Stomach smooth muscle (tissue), 2 donors: Measurements from ENCODE around the gene SARS1.
"Not testable (repeated sequence)": the region's sequence is repeated elsewhere in the genome, so short reads cannot be mapped to it uniquely, and the experiment has no call there.

Experiments used
- H3K27ac ChIP-seq: one replicate; pipeline ENCODE4 v1.7.0; 2013; ENCODE audit warnings: mild to moderate bottlenecking, low read length, inconsistent platforms
- H3K27me3 ChIP-seq, 2 donors: one replicate each; pipeline ENCODE4 v1.7.0; 2013; ENCODE audit warnings: low read length in 2 of 2; ENCODE audit not compliant: insufficient read depth in 2 of 2, control insufficient read depth in 1 of 2
- H3K36me3 ChIP-seq, 2 donors: one replicate each; pipeline ENCODE4 v1.7.0; 2013; ENCODE audit warnings: low read length in 2 of 2; ENCODE audit not compliant: control insufficient read depth in 2 of 2, insufficient read depth in 2 of 2
- H3K4me1 ChIP-seq: one replicate; pipeline ENCODE4 v1.7.0; 2013; ENCODE audit warnings: low read length; ENCODE audit not compliant: control insufficient read depth, insufficient read depth
- H3K4me3 ChIP-seq, 2 donors: one replicate each; pipeline ENCODE4 v1.7.0; 2013; ENCODE audit warnings: low read length in 2 of 2
- H3K9ac ChIP-seq, 2 donors: one replicate each; pipeline ENCODE4 v1.7.0; 2013; ENCODE audit warnings: low read length in 2 of 2, mild to moderate bottlenecking in 1 of 2
- H3K9me3 ChIP-seq, 2 donors: one replicate each; pipeline ENCODE4 v1.7.0; 2013; ENCODE audit warnings: low read length in 2 of 2; ENCODE audit not compliant: control insufficient read depth in 2 of 2
- donor health status: healthy.
- donor health status: Pancreatic carcinoma.

The SARS1 gene

DNA sequence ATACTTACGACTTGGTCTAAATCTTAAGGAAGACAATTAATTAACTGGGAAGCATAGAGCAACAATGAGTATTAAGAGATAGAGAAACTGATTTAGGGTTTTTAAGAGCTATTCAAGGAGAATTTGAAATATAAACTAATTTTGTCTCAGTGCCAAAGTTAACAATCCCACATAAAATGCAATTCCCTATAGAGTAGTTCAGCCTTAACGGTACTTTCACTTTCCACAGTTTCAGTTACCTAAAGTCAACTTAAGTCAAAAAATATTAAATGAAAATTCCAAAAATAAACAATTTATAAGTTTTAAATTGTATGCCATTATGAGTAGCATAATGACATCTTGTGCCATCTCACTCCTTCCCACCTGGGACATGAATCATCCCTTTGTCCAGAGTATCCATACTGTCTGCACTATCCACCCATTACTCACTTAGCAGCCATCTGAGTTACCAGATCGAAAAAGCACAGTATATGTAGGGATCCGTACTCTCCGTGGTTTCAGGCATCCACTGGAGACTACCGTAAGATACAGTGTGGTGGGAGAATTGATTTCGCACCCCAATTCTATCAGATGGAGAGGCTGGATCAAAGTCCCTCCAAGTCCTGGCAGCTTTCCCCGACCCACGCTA lies 4.8 kb upstream of the SARS1 start:
- Histone ChIP-seq H3K27ac (no peak overlapping the region), H3K4me3 (no peak overlapping the region), H3K4me1 (peaks cover 4% of the 10 kb centered on the region), H3K9ac (no peak overlapping the region), H3K9me3 (no peaks in the 10 kb centered on the region), H3K27me3 (no peaks in the 10 kb centered on the region), H3K36me3 (no peaks in the 10 kb centered on the region)

DNA sequence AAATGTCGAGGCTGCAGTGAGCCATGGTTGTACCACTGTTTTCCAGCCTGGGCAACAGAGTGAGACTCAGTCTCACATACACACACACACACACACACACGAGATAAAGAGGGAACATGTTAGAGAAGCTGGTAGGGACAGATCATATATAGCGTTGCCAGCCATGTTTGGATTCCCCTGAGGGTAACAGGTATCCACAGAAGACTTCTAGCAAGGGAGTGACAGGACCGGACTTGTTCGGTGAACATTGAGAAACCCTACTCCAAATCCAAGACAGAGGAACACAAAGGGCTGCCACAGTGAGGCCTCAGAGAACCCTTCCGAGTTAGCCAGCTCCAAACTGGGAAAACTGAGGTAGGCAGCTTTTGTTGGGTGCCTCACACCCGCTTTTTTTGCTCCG lies 3.7 kb upstream of the SARS1 start:
- H3K9ac ChIP-seq = no peak overlapping the region
- H3K27ac ChIP-seq = no peak overlapping the region
- H3K4me3 ChIP-seq = no peak overlapping the region
- H3K9me3 ChIP-seq = no peaks in the 10 kb centered on the region
- H3K36me3 ChIP-seq = no peaks in the 10 kb centered on the region
- H3K4me1 ChIP-seq = peaks cover 4% of the 10 kb centered on the region
- no peaks in the 10 kb centered on the region for H3K27me3 ChIP-seq

DNA sequence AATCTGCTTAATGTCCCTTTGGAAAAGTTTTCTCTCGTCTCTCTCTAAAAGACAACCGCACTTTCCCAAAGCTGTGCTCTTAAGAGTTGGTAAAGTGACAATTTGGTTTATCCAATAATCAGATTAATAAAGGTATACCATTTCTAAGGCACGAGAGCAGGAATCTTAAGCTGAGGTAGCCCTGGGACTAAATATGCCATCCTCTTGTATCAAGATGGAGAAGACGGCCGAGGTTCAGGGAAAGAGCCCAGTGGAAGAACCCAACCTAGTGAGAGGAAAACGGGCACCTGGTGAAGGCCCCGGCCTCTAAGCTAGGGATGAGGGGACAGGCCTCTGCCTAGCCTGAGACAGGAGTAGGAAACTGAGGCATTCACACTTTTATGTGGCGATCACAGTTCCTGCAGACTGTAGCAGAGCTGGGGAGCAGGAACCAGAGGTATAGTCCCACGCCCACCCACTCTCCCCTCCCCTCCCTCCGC lies 334 bp upstream of the SARS1 start:
- peaks cover 0 to 2% of the 10 kb centered on the region in 2 donors for H3K36me3 ChIP-seq
- H3K9ac ChIP-seq = peak overlapping the region; percentile 47 to 95
- H3K27ac ChIP-seq = peak overlapping the region; percentile 90
- H3K4me3 ChIP-seq = peak overlapping the region; percentile 88 to 100
- H3K27me3 ChIP-seq = no peaks in the 10 kb centered on the region
- H3K4me1 ChIP-seq = peaks cover 14% of the 10 kb centered on the region
- no peaks in the 10 kb centered on the region for H3K9me3 ChIP-seq

DNA sequence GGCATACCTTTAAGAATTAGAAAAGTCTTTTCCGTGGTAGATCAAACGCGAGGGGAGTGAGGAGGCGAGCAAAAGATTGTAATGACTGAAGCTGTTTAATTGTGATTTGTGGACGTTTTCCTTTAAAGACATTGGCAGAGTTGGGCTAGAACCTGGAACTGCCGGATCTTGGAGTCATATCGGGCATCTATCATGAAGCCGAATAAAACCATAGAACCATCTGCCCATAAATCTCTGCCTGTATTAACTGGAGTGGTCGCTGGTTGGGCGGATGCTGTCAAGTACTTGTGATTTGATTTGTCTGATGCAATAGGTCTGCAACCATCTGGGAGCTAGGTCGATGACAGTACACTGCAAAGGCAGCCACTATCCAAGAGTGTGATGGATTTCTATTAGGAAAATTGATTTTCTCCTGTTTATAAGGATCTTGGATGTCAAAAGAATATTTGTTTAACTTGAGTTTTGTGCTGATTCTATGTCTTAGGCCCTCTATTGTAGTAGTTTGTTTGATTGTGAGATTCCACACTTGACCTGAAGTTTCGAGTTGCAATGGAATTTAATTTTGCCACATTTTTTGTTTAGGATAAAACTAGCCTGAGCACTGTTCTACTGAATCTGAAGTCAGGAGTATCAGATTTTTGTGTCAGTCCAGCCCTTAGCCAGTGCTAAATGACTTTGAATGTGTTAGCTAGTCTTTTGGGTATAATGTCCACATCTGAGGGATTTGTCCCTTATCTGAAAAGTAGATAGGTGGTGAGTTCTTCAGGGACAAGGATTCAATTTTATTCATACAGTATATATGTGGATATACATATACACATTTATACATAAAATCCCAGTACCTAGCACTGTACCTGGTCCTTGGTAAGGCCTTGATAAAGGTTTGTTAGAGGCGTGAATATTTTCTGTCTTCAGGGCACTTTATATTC lies 1.2 kb downstream of the SARS1 start:
- Histone ChIP-seq H3K4me3 (peak overlapping the region; percentile 88 to 100), H3K9me3 (no peaks in the 10 kb centered on the region), H3K9ac (peak overlapping the region; percentile 95 to 97), H3K27ac (peak overlapping the region; percentile 90), H3K27me3 (no peaks in the 10 kb centered on the region), H3K4me1 (peaks cover 14% of the 10 kb centered on the region), H3K36me3 (peaks cover 0 to 4% of the 10 kb centered on the region in 2 donors)

DNA sequence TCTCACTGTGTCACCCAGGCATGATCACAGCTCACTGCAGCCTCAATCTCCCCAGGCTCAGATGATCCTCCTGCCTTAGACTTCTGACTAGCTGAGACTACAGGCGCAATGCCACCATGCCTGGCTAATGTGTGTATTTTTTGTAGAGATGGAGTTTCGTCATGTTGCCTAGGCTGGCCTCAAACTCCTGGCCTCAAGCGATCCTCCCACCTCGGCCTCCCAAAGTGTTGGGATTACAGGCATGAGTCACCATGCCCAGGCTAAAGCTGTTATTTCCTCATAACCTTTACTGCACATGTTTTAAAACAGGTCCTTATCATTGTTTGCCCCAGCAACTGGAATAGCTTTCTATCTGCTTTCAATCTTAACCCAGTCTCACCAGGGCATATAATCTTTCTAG lies 2.9 kb downstream of the SARS1 start:
- Histone ChIP-seq H3K27ac (no peak overlapping the region), H3K4me1 (peaks cover 14% of the 10 kb centered on the region), H3K4me3 (no peak overlapping the region)

DNA sequence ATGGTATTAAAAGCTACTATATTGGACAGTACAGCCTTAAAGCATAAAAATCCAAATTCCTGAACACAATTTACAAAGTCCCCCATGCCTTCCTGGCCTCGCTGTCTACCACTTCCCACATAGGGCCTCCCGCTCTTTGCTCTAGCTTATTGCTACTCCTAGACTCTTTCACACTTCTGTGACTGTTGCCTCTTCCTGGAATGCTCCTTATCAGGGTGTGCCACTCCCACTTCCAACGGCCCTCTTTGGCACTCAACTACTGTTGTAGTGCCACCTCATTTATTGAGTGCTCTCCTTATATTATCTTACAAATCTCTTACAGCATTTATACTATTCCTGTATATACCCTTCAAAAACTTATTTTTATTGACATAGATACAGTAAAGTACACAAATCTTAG lies 4.8 kb downstream of the SARS1 start:
- Histone ChIP-seq H3K27me3 (no peaks in the 10 kb centered on the region), H3K4me3 (no peak overlapping the region), H3K4me1 (peaks cover 11% of the 10 kb centered on the region), H3K9ac (no peak overlapping the region), H3K36me3 (peaks cover 6% of the 10 kb centered on the region in 2 donors), H3K27ac (no peak overlapping the region), H3K9me3 (no peaks in the 10 kb centered on the region)

More for the DNA sequence above, 2.9 kb downstream of the SARS1 start:
- Histone ChIP-seq H3K9me3 (no peaks in the 10 kb centered on the region), H3K36me3 (peaks cover 3 to 4% of the 10 kb centered on the region in 2 donors), H3K27me3 (no peaks in the 10 kb centered on the region), H3K9ac (no peak overlapping the region)

DNA sequence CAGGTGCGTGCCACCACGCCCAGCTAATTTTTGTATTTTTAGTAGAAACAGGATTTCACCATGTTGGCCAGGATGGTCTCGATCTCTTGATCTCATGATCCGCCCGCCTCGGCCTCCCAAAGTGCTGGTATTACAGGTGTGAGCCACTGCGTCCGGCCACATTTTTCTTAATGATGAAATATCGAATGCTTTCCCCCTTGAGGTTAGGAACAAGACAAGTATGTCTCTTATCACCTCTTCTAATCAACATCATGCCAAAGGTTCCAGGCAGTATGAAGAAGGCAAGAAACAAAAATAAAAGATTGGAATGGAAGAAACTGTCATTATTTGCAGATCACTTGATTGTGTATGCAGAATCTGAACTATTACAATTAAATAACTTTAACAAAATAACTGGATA lies 7.5 kb downstream of the SARS1 start:
- not testable (repeated sequence) for H3K9me3 ChIP-seq, H3K4me3 ChIP-seq, H3K27me3 ChIP-seq, H3K27ac ChIP-seq, H3K4me1 ChIP-seq, H3K9ac ChIP-seq
- H3K36me3 ChIP-seq = peaks cover 10 to 14% of the 10 kb centered on the region in 2 donors

DNA sequence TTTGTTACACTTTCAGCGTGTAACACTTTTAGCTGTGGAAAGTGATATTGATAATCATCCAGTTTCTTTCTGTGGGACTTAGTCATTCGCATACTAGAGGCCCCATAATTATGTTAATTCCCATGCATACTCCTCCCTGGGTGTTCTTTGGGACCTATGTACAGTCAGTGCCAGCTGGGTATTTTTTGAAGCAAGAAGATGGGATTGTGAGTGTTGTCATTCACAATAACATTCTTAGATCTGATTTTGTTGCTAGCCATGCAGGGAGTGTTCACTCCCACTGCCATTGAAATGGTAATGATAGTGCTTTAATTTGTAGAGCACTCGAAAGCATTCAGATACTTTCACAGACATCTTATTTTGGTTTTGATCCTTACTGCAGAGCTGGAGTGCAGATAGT lies 11.6 kb downstream of the SARS1 start:
- Histone ChIP-seq H3K27me3 (no peaks in the 10 kb centered on the region), H3K4me1 (no peaks in the 10 kb centered on the region), H3K27ac (no peak overlapping the region), H3K9ac (no peak overlapping the region), H3K4me3 (no peak overlapping the region), H3K36me3 (peaks cover 27 to 29% of the 10 kb centered on the region in 2 donors), H3K9me3 (no peaks in the 10 kb centered on the region)

DNA sequence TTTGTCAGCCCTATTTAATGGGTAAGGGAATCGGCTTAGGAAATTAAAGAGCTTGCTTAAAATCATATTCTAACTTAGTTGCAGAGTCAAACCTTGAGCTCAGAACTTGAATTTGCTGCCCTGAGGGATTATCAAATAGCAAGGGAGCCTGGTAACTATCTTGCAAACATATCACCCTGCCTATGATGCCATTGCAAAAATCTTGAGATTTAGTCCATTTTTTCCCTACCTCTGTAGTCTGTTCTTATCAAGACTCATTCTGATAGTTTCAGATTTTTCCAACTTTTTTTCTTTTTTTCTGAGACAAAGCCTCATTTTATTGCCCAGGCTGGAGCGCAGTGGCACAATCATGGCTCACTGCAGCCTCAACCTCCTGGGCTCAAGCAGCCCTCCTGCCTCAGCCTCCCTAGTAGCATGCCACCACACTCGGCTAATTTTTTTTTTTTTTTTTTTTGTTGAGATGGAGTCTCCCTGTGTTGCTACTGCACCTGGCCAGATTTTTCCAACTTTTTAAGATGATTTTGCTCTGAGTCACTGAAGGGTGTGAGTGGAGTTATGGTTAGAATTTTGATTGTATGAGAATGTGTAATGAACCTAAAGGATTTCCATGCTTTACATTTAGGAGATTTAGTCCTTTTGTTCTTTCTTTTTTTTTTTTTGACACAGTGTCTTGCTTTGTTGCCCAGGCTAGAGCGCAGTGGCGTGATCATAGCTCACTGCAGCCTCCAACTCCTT lies 12.2 kb downstream of the SARS1 start:
- Histone ChIP-seq H3K27ac (no peak overlapping the region), H3K36me3 (peaks cover 27 to 31% of the 10 kb centered on the region in 2 donors), H3K9me3 (no peaks in the 10 kb centered on the region), H3K9ac (no peak overlapping the region), H3K4me1 (no peaks in the 10 kb centered on the region), H3K4me3 (no peak overlapping the region), H3K27me3 (no peaks in the 10 kb centered on the region)

DNA sequence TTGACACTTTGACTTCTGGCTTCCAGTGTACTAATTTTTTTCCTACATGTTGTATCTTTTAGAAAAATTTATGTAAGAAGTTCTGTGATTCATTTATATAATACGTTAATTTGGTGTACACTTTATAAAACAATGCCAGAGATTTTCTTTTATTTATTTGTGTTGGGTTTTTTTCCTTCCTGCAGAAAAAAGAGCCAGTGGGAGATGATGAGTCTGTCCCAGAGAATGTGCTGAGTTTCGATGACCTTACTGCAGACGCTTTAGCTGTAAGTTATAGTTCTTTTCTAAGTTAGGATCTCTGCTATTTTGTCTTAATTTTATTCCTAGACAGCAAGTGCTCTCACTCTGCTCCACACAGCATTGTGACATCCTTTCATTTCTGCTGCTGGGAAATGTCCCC lies 14.4 kb downstream of the SARS1 start:
- Histone ChIP-seq H3K27me3 (no peaks in the 10 kb centered on the region), H3K36me3 (peaks cover 39 to 47% of the 10 kb centered on the region in 2 donors), H3K4me1 (peaks cover 2% of the 10 kb centered on the region), H3K27ac (no peak overlapping the region), H3K9me3 (no peaks in the 10 kb centered on the region), H3K4me3 (no peak overlapping the region), H3K9ac (no peak overlapping the region)
